SK-N-SH (cell line): ENCODE data around the gene CYP8B1. TPM values are rescaled to one million over a fixed set of nuclear protein-coding genes. Genes with fewer than 3 reads are reported as not detected.

Experiments used
- FOXJ3 ChIP-seq: sonication (generic); formaldehyde crosslinking; IDR thresholded peaks from 2 replicates; pipeline ENCODE4 v1.5.1; 2020; ENCODE audit warnings: mild to moderate bottlenecking, missing genetic modification reagents
- JUND ChIP-seq: IDR thresholded peaks from 2 replicates; pipeline ENCODE4 v1.4.0; 2012
- MEF2A ChIP-seq: IDR thresholded peaks from 2 replicates; pipeline ENCODE4 v1.4.0; 2012; ENCODE audit warnings: low read depth, borderline replicate concordance
- SIN3A ChIP-seq: IDR thresholded peaks from 2 replicates; pipeline ENCODE4 v1.6.1; 2012; ENCODE audit warnings: low read depth, mild to moderate bottlenecking, low read length, moderate library complexity, borderline replicate concordance
- TCF12 ChIP-seq: IDR thresholded peaks from 2 replicates; pipeline ENCODE4 v1.4.0; 2012
- polyA plus RNA-seq, 3 experiments: library from polyadenylated mRNA; depleted of rRNA; stranded (reverse); fragments of >200 nt; gene quantifications; 2 replicates each; pipeline ENCODE4 v1.2.3, GENCODE V29; 2012
- TF ChIP-seq, protein P1 (sequence below): IDR thresholded peaks from 2 replicates; pipeline ENCODE4 v1.4.0; 2012; ENCODE audit warnings: low read depth, borderline replicate concordance

Gene CYP8B1
- polyA plus RNA-seq, 1 of the 3 experiments (the other 2 are of a cell fraction): not detected

GRCh38 chr3:42822828-42823227 is 52.9 kb downstream of the CYP8B1 start (continued):
- no peak for TF ChIP-seq FOXJ3 (CRISPR knock-in tag)
- TF ChIP-seq MEF2A: no peak
- TF ChIP-seq, protein P1, sequence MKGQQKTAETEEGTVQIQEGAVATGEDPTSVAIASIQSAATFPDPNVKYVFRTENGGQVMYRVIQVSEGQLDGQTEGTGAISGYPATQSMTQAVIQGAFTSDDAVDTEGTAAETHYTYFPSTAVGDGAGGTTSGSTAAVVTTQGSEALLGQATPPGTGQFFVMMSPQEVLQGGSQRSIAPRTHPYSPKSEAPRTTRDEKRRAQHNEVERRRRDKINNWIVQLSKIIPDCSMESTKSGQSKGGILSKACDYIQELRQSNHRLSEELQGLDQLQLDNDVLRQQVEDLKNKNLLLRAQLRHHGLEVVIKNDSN: no peak
- TF ChIP-seq JUND: no peak
- no peak for TF ChIP-seq SIN3A
- TF ChIP-seq TCF12: no peak
- TF ChIP-seq, all 33 proteins: peak for 0

Other genes with a start within 250 kb of the CYP8B1 start
- 9.9 and 13.0 TPM in 2 replicates for gene ZBTB47, start 222.2 kb downstream of the CYP8B1 start, polyA plus RNA-seq (2012; rRNA removed)
- gene KLHL40, start 190.3 kb downstream of the CYP8B1 start, polyA plus RNA-seq (2012; rRNA removed): not detected in 2 replicates
- not detected in 2 replicates for gene HHATL, start 173.1 kb downstream of the CYP8B1 start, polyA plus RNA-seq (2012; rRNA removed)
- gene CCDC13, start 102.6 kb downstream of the CYP8B1 start, polyA plus RNA-seq (2012; rRNA removed): 0.66 and 1.3 TPM in 2 replicates
- 72.1 and 112 TPM in 2 replicates for gene HIGD1A, start 71.4 kb downstream of the CYP8B1 start, polyA plus RNA-seq (2012; rRNA removed)
- gene ACKR2, start 66.4 kb downstream of the CYP8B1 start, polyA plus RNA-seq (2012; rRNA removed): 0.10 and 0.11 TPM in 2 replicates
- 0.30 and 0.44 TPM in 2 replicates for gene ZNF662, start 30.3 kb upstream of the CYP8B1 start, polyA plus RNA-seq (2012; rRNA removed)
- not detected in 2 replicates for gene GASK1A, start 103.4 kb upstream of the CYP8B1 start, polyA plus RNA-seq (2012; rRNA removed)
- 18.5 and 20.6 TPM in 2 replicates for gene POMGNT2, start 230.2 kb upstream of the CYP8B1 start, polyA plus RNA-seq (2012; rRNA removed)